Measurements from ENCODE around the gene SLC13A3.

Gene SLC13A3

GRCh38 chr20:46578745-46579144 is 72.5 kb downstream of the SLC13A3 start:
- DNase-seq (ENCODE audit: low spot score) = no peak

- DNase-seq (ENCODE audit: low spot score) = no peak
These were observed 74.4 kb downstream of the SLC13A3 start for GRCh38 chr20:46576774-46577395.

- no peak for DNase-seq (ENCODE audit: low spot score)
These were observed 75.3 kb downstream of the SLC13A3 start for GRCh38 chr20:46575937-46576461.

- no peak for DNase-seq (ENCODE audit: low spot score)
These were observed 75.9 kb downstream of the SLC13A3 start for GRCh38 chr20:46575394-46575793.

- DNase-seq (ENCODE audit: low spot score) = no peak
These were observed 77.3 kb downstream of the SLC13A3 start for GRCh38 chr20:46573788-46574584.

- DNase-seq (ENCODE audit: low spot score) = no peak
These were observed 78.0 kb downstream of the SLC13A3 start for GRCh38 chr20:46573234-46573633.

GRCh38 chr20:46572790-46573189 is 78.5 kb downstream of the SLC13A3 start:
- DNase-seq (ENCODE audit: low spot score) = no peak

GRCh38 chr20:46572153-46572552 is 79.1 kb downstream of the SLC13A3 start:
- DNase-seq (ENCODE audit: low spot score) = no peak

- DNase-seq (ENCODE audit: low spot score) = no peak
These were observed 79.8 kb downstream of the SLC13A3 start for GRCh38 chr20:46571418-46571817.

GRCh38 chr20:46570956-46571355 is 80.3 kb downstream of the SLC13A3 start:
- DNase-seq (ENCODE audit: low spot score) = no peak

- DNase-seq (ENCODE audit: low spot score) = no peak
These were observed 81.3 kb downstream of the SLC13A3 start for GRCh38 chr20:46569961-46570360.

- no peak for DNase-seq (ENCODE audit: low spot score)
These were observed 82.6 kb downstream of the SLC13A3 start for GRCh38 chr20:46568570-46569129.

- no peak for DNase-seq (ENCODE audit: low spot score)
These were observed 85.1 kb downstream of the SLC13A3 start for GRCh38 chr20:46566125-46566524.

GRCh38 chr20:46564241-46564957 is 86.9 kb downstream of the SLC13A3 start:
- no peak for DNase-seq (ENCODE audit: low spot score)

GRCh38 chr20:46563860-46564221 is 87.4 kb downstream of the SLC13A3 start:
- DNase-seq (ENCODE audit: low spot score) = no peak

- DNase-seq (ENCODE audit: low spot score) = no peak
These were observed 87.9 kb downstream of the SLC13A3 start for GRCh38 chr20:46563170-46563859.

- DNase-seq (ENCODE audit: low spot score) = peak; percentile 81
These were observed 88.7 kb downstream of the SLC13A3 start for GRCh38 chr20:46562373-46563169.

- DNase-seq (ENCODE audit: low spot score) = no peak
These were observed 89.3 kb downstream of the SLC13A3 start for GRCh38 chr20:46562009-46562372.

GRCh38 chr20:46559685-46560440 is 91.4 kb downstream of the SLC13A3 start:
- no peak for DNase-seq (ENCODE audit: low spot score)

GRCh38 chr20:46559001-46559400 is 92.3 kb downstream of the SLC13A3 start:
- no peak for DNase-seq (ENCODE audit: low spot score)

All from NAMALWA (cell line).